GM23248 (cell line): ENCODE measurements around the gene MEG3.

Source experiments
- EZH2 ChIP-seq: fragments of 200-600 bp; sonication (generic); IDR thresholded peaks from 2 replicates; pipeline ENCODE4 v1.6.1; 2018; ENCODE audit warnings: antibody characterized with exemption, mild to moderate bottlenecking; ENCODE audit not compliant: insufficient read depth, poor library complexity, severe bottlenecking
- EZH2phosphoT487 ChIP-seq: fragments of 200-600 bp; sonication (generic); IDR thresholded peaks from 2 replicates; pipeline ENCODE4 v1.6.1; 2018; ENCODE audit warnings: antibody characterized with exemption, moderate library complexity, mild to moderate bottlenecking, low read depth; ENCODE audit not compliant: insufficient read depth

GRCh38 chr14:100868621-100869370 lies 42.9 kb downstream of the MEG3 start:
- TF ChIP-seq EZH2 (no peak), EZH2phosphoT487 (no peak)
